PFSK-1 (cell line): ENCODE data around the gene DET1.

Experiments
- FOXP2 ChIP-seq: optimal IDR thresholded peaks from 2 replicates; pipeline ENCODE3; 2011; ENCODE audit warnings: borderline replicate concordance, control low read depth, inconsistent platforms; ENCODE audit not compliant: insufficient read depth; ENCODE audit errors: extremely low read length, extremely low read depth
- POLR2AphosphoS5 ChIP-seq: IDR thresholded peaks from 2 replicates; pipeline ENCODE4 v1.6.1; 2012; ENCODE audit warnings: low read depth, mild to moderate bottlenecking, control low read depth, low read length, moderate library complexity
- SIN3A ChIP-seq: IDR thresholded peaks from 2 replicates; pipeline ENCODE4 v1.6.1; 2012; ENCODE audit warnings: mild to moderate bottlenecking, low read length, moderate library complexity, borderline replicate concordance; ENCODE audit not compliant: insufficient read depth
- TAF1 ChIP-seq: IDR thresholded peaks from 2 replicates; pipeline ENCODE4 v1.6.1; 2012; ENCODE audit warnings: low read length, control low read depth, borderline replicate concordance; ENCODE audit not compliant: insufficient read depth
- TF ChIP-seq, protein P1 (sequence below), 2 experiments: IDR thresholded peaks; 2 replicates each; pipeline versions ENCODE4 v1.6.1 to v1.8.0; 2011 to 2012; ENCODE audit warnings: low read depth in 2 of 2, low read length in 2 of 2, control low read depth in 1 of 2, inconsistent platforms in 1 of 2, mild to moderate bottlenecking in 1 of 2, moderate library complexity in 1 of 2; ENCODE audit not compliant: insufficient read depth in 1 of 2

Gene DET1

DNA sequence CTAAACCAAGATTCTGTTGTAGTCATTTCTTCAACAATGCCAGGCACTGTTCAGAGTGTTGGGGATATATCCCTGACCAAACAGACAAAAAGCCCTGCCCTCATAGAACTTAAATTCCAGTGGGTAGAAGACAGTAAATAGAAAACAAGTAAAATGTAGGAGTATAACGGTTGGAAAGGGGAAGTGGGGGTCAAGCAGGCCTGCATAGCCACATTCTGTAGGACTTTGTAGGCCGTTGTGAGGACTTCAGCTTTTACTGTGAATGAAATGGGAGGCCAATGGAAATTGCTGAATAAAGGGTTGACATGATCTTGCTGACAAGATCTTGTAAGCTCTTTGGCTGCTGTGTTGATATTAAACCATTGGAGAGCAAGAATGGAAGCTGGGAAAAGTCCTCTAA is 77.2 kb downstream of the DET1 start:
- TF ChIP-seq FOXP2 (no peak), POLR2AphosphoS5 (no peak), SIN3A (no peak), TAF1 (no peak)
- TF ChIP-seq, protein P1, sequence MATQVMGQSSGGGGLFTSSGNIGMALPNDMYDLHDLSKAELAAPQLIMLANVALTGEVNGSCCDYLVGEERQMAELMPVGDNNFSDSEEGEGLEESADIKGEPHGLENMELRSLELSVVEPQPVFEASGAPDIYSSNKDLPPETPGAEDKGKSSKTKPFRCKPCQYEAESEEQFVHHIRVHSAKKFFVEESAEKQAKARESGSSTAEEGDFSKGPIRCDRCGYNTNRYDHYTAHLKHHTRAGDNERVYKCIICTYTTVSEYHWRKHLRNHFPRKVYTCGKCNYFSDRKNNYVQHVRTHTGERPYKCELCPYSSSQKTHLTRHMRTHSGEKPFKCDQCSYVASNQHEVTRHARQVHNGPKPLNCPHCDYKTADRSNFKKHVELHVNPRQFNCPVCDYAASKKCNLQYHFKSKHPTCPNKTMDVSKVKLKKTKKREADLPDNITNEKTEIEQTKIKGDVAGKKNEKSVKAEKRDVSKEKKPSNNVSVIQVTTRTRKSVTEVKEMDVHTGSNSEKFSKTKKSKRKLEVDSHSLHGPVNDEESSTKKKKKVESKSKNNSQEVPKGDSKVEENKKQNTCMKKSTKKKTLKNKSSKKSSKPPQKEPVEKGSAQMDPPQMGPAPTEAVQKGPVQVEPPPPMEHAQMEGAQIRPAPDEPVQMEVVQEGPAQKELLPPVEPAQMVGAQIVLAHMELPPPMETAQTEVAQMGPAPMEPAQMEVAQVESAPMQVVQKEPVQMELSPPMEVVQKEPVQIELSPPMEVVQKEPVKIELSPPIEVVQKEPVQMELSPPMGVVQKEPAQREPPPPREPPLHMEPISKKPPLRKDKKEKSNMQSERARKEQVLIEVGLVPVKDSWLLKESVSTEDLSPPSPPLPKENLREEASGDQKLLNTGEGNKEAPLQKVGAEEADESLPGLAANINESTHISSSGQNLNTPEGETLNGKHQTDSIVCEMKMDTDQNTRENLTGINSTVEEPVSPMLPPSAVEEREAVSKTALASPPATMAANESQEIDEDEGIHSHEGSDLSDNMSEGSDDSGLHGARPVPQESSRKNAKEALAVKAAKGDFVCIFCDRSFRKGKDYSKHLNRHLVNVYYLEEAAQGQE (IDR thresholded peaks at IDR 0.05; ENCODE audit: insufficient read depth in 1 of 2, low read depth in 2 of 2, low read length in 2 of 2): no peak

GRCh38 chr15:88467935-88468528 is 78.4 kb downstream of the DET1 start:
- TF ChIP-seq, protein P1 (IDR thresholded peaks at IDR 0.05; ENCODE audit: insufficient read depth in 1 of 2, low read depth in 2 of 2, low read length in 2 of 2): no peak
- TF ChIP-seq FOXP2 (no peak), TAF1 (no peak), SIN3A (no peak), POLR2AphosphoS5 (no peak)

DNA sequence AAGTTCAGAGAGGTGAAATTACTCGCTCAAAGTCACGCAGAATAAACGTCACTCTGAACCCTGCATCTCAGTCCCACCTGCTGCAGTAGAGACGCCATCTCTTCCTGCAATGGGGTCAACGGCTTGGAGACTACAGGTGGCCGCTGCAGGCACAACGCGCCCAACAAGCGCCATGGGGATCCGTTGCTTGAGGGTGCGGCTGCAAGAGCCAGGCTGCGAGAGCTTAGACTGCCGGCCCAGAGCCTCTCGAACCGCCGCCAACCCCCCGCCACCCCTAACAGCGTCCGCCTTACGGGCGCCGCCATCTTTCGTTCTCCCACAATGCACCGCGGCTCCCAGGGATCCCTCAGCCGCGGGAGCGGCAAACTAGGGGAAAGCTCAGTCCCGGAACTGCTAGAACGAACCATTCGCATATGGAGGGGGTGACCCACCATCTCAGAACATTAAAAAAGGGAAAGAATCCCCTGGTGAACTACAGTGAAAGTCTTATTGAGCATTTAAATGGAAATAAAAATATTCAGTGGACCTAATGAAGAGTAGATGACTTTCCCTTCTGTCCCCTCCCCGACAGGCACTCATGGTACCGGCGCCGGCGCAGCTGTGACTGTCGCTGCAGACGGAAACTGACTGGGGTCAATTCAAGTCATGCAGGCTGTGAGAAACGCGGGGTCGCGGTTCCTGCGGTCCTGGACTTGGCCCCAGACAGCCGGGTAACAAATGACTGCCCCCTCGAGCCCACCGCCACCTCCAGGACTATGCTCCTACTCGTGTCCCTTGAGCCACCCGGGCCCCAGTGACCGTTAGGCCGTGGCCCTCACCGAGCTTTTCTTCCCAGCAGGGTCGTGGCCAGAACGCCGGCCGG is 79.2 kb downstream of the DET1 start, which contains the start of the genes MRPL46 and MRPS11:
Gene MRPL46, minus strand, starts transcription at position 316 of the 862 bp plus-strand sequence. Its CDS starts 11 bp downstream, at position 305.
Gene MRPS11, plus strand, starts transcription at position 636 of the 862 bp plus-strand sequence. Its CDS starts 10 bp downstream, at position 646.
- TF ChIP-seq POLR2AphosphoS5: peak; percentile 89
- TF ChIP-seq FOXP2: no peak
- TF ChIP-seq, protein P1 (IDR thresholded peaks at IDR 0.05; ENCODE audit: insufficient read depth in 1 of 2, low read depth in 2 of 2, low read length in 2 of 2): peak in 1 of 2 experiments; percentile 36; a peak in 1 of 4 replicates
- peak; percentile 88 for TF ChIP-seq TAF1
- TF ChIP-seq SIN3A: peak; percentile 51; the same call in 1 of the 2 replicates

GRCh38 chr15:88465633-88466224 is 80.8 kb downstream of the DET1 start:
- TF ChIP-seq POLR2AphosphoS5 (no peak), TAF1 (no peak), FOXP2 (no peak)
- TF ChIP-seq, protein P1 (IDR thresholded peaks at IDR 0.05; ENCODE audit: insufficient read depth in 1 of 2, low read depth in 2 of 2, low read length in 2 of 2): no peak
